DOHH2 (cell line): ENCODE measurements around the gene NEK7.

Source experiments
- EZH2phosphoT487 ChIP-seq: fragments of 200-600 bp; sonication (generic); IDR thresholded peaks from 2 replicates; pipeline ENCODE4 v1.6.1; 2017; ENCODE audit warnings: borderline replicate concordance, mild to moderate bottlenecking, antibody characterized with exemption, low read length, moderate library complexity, mixed read lengths
- TF ChIP-seq, protein P1 (sequence below): fragments of 200-600 bp; sonication (generic); IDR thresholded peaks from one replicate; pipeline ENCODE4 v1.5.1; 2014; ENCODE audit warnings: antibody characterized with exemption, mild to moderate bottlenecking, low read depth, low read length; ENCODE audit not compliant: poor library complexity, severe bottlenecking

- TF ChIP-seq, protein P1, sequence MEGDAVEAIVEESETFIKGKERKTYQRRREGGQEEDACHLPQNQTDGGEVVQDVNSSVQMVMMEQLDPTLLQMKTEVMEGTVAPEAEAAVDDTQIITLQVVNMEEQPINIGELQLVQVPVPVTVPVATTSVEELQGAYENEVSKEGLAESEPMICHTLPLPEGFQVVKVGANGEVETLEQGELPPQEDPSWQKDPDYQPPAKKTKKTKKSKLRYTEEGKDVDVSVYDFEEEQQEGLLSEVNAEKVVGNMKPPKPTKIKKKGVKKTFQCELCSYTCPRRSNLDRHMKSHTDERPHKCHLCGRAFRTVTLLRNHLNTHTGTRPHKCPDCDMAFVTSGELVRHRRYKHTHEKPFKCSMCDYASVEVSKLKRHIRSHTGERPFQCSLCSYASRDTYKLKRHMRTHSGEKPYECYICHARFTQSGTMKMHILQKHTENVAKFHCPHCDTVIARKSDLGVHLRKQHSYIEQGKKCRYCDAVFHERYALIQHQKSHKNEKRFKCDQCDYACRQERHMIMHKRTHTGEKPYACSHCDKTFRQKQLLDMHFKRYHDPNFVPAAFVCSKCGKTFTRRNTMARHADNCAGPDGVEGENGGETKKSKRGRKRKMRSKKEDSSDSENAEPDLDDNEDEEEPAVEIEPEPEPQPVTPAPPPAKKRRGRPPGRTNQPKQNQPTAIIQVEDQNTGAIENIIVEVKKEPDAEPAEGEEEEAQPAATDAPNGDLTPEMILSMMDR: no peak
- TF ChIP-seq EZH2phosphoT487: no peak
Observed at GRCh38 chr1:198118134-198118533, 38.7 kb upstream of the NEK7 start.
